Memory B cell (primary cell): ENCODE measurements around the gene MYL4.

Source experiments
- ATAC-seq: fragments of 150-1000 bp; cut with Tn5 transposase; 2 replicates; pipeline ENCODE4 v1.10.0; 2021; ENCODE audit warnings: low read depth, mild to moderate bottlenecking, moderate library complexity
- DNase-seq, 2 donors: peaks; one replicate each; pipeline ENCODE4 v3.0.0; 2022; ENCODE audit warnings: low spot score in 2 of 2
- H3K27ac Mint-ChIP-seq: one replicate; pipeline ENCODE4 v1.8.0; 2022; ENCODE audit warnings: mild to moderate bottlenecking, moderate library complexity, mixed read lengths
- H3K27me3 Mint-ChIP-seq: one replicate; pipeline ENCODE4 v1.8.0; 2022; ENCODE audit warnings: mixed read lengths
- H3K36me3 Mint-ChIP-seq: one replicate; pipeline ENCODE4 v1.8.0; 2022; ENCODE audit warnings: mild to moderate bottlenecking, mixed read lengths
- H3K4me1 Mint-ChIP-seq: one replicate; pipeline ENCODE4 v1.8.0; 2022; ENCODE audit warnings: mixed read lengths
- H3K4me3 Mint-ChIP-seq: one replicate; pipeline ENCODE4 v1.8.0; 2022; ENCODE audit warnings: mild to moderate bottlenecking, moderate library complexity, mixed read lengths
- H3K9me3 Mint-ChIP-seq: one replicate; pipeline ENCODE4 v1.8.0; 2022; ENCODE audit warnings: mixed read lengths

Gene MYL4

GRCh38 chr17:47270946-47271705, 62.0 kb downstream of the MYL4 start:
- peaks cover 6% of the 10 kb centered on the region for H3K9me3 Mint-ChIP-seq
- H3K36me3 Mint-ChIP-seq: peaks cover 7% of the 10 kb centered on the region
- no peak for DNase-seq
- peaks cover 12% of the 10 kb centered on the region for H3K4me1 Mint-ChIP-seq
- no peak for ATAC-seq
- H3K27ac Mint-ChIP-seq: no peak overlapping the region
- H3K27me3 Mint-ChIP-seq: no peaks in the 10 kb centered on the region
- no peak overlapping the region for H3K4me3 Mint-ChIP-seq

GRCh38 chr17:47272491-47272890, 63.3 kb downstream of the MYL4 start:
- DNase-seq (no peak), ATAC-seq (no peak)
- H3K36me3 Mint-ChIP-seq: peaks cover 7% of the 10 kb centered on the region
- no peaks in the 10 kb centered on the region for H3K27me3 Mint-ChIP-seq
- H3K4me1 Mint-ChIP-seq: peaks cover 17% of the 10 kb centered on the region
- peaks cover 6% of the 10 kb centered on the region for H3K9me3 Mint-ChIP-seq
- H3K4me3 Mint-ChIP-seq: no peak overlapping the region
- H3K27ac Mint-ChIP-seq: no peak overlapping the region

GRCh38 chr17:47273245-47273644, 64.1 kb downstream of the MYL4 start:
- H3K4me3 Mint-ChIP-seq: no peak overlapping the region
- peaks cover 6% of the 10 kb centered on the region for H3K9me3 Mint-ChIP-seq
- H3K27me3 Mint-ChIP-seq: no peaks in the 10 kb centered on the region
- H3K36me3 Mint-ChIP-seq: peaks cover 6% of the 10 kb centered on the region
- peaks cover 21% of the 10 kb centered on the region for H3K4me1 Mint-ChIP-seq
- H3K27ac Mint-ChIP-seq: no peak overlapping the region
- ATAC-seq: no peak
- DNase-seq: no peak
